A549 (cell line): ENCODE results near the gene HDAC10. TPM values are rescaled to one million over a fixed set of nuclear protein-coding genes. Genes with fewer than 3 reads are reported as not detected.

Experiments used
- ATAC-seq, 2 experiments: fragments of 200-7000 bp in 1 of 2; fragments of >200 bp in 1 of 2; cut with Nextera tagmentation in 1 of 2; cut with Tn5 transposase in 1 of 2; 3 replicates each; pipeline versions ENCODE4 v1.8.0 to v1.9.1; 2018 to 2020; ENCODE audit warnings: mild to moderate bottlenecking in 1 of 2, moderate library complexity in 1 of 2
- CTCF ChIA-PET: fragments of 300-600 bp; sonication (Branson Sonifier 250); formaldehyde crosslinking; extraction: SDS; loops from one replicate; lab custom pipeline; 2021; ENCODE audit warnings: antibody characterized with exemption, inconsistent platforms; lab: Yijun Ruan, JAX
- POLR2A ChIA-PET: fragments of 350-600 bp; formaldehyde crosslinking; extraction: SDS; loops from one replicate; lab custom pipeline; 2021; ENCODE audit warnings: antibody characterized with exemption, inconsistent platforms; lab: Yijun Ruan, JAX
- DNase-seq, 2 experiments: peaks; one replicate each; pipeline versions ENCODE4 v3.0.0 to v3.0.0-alpha.2; 2011 to 2016; ENCODE audit warnings: low read depth in 1 of 2, low spot score in 1 of 2
- FAIRE-seq: peaks from 2 replicates; lab custom pipeline; 2011; peaks lifted over from hg19 to GRCh38; lab: Jason Lieb, UNC
- H3K27ac ChIP-seq, 2 experiments: fragments of >200 bp; sonication (Bioruptor Twin); formaldehyde crosslinking; 3 replicates each; pipeline ENCODE4 v1.5.1; 2016 to 2017
- H3K4me1 ChIP-seq: fragments of >200 bp; sonication (Bioruptor Twin); formaldehyde crosslinking; 3 replicates; pipeline ENCODE4 v1.6.1; 2016
- H3K4me2 ChIP-seq: fragments of >200 bp; sonication (Bioruptor Twin); formaldehyde crosslinking; 3 replicates; pipeline ENCODE4 v1.6.1; 2016
- H3K4me3 ChIP-seq: fragments of >200 bp; sonication (Bioruptor Twin); formaldehyde crosslinking; 3 replicates; pipeline ENCODE4 v1.5.1; 2016
- H3K9me3 ChIP-seq: fragments of >200 bp; sonication (Bioruptor Twin); formaldehyde crosslinking; 3 replicates; pipeline ENCODE4 v1.6.1; 2016
- CBX2 ChIP-seq: fragments of 200-600 bp; sonication (generic); IDR thresholded peaks from 2 replicates; pipeline ENCODE4 v1.6.1; 2016; ENCODE audit warnings: low read depth, mild to moderate bottlenecking, borderline replicate concordance
- EHMT2 ChIP-seq: fragments of 200-600 bp; sonication (generic); IDR thresholded peaks from 2 replicates; pipeline ENCODE4 v1.6.1; 2016; ENCODE audit warnings: antibody characterized with exemption, low read depth, mild to moderate bottlenecking, moderate library complexity
- EP300 ChIP-seq, 2 experiments: fragments of >200 bp; sonication (Bioruptor Twin); formaldehyde crosslinking; IDR thresholded peaks; 2 replicates in 1 of 2; 3 replicates in 1 of 2; pipeline ENCODE4 v1.6.1; 2016 to 2017
- ESRRA ChIP-seq: fragments of 150-350 bp; IDR thresholded peaks from 2 replicates; pipeline ENCODE4 v1.6.1; 2014; ENCODE audit warnings: mild to moderate bottlenecking, low read length, borderline replicate concordance
- FOSL2 ChIP-seq, 2 experiments: fragments of 450-650 bp in 1 of 2; fragments of >200 bp in 1 of 2; sonication (Bioruptor Twin) in 1 of 2; formaldehyde crosslinking; IDR thresholded peaks; 2 replicates each; pipeline versions ENCODE4 v1.5.0 to v1.6.1; 2016 to 2020; ENCODE audit warnings: mild to moderate bottlenecking in 1 of 2, moderate library complexity in 1 of 2
- FOXS1 ChIP-seq: fragments of 250-450 bp; sonication (Bioruptor Pico); IDR thresholded peaks from 2 replicates; pipeline ENCODE4 v1.5.0; 2020; ENCODE audit warnings: mild to moderate bottlenecking, moderate library complexity
- GATA3 ChIP-seq: IDR thresholded peaks from 2 replicates; pipeline ENCODE4 v1.6.1; 2012; ENCODE audit warnings: borderline replicate concordance
- HDAC2 ChIP-seq: fragments of 200-600 bp; sonication (generic); IDR thresholded peaks from 2 replicates; pipeline ENCODE4 v1.6.1; 2016
- HEYL ChIP-seq: fragments of 250-450 bp; sonication (Bioruptor Pico); IDR thresholded peaks from 2 replicates; pipeline ENCODE4 v1.8.0; 2021; ENCODE audit warnings: mild to moderate bottlenecking, moderate library complexity
- HMGXB4 ChIP-seq: fragments of 250-450 bp; sonication (Bioruptor Pico); IDR thresholded peaks from 2 replicates; pipeline ENCODE4 v1.5.0; 2021; ENCODE audit warnings: mild to moderate bottlenecking, moderate library complexity, borderline replicate concordance
- HOXA7 ChIP-seq: fragments of 250-450 bp; sonication (Bioruptor Pico); IDR thresholded peaks from 2 replicates; pipeline ENCODE4 v1.5.0; 2020; ENCODE audit warnings: mild to moderate bottlenecking, moderate library complexity
- JUN ChIP-seq, 2 experiments: fragments of >200 bp; sonication (Bioruptor Twin); formaldehyde crosslinking; IDR thresholded peaks; 2 replicates in 1 of 2; 3 replicates in 1 of 2; pipeline ENCODE4 v1.6.1; 2016 to 2017
- KDM5A ChIP-seq: fragments of 200-600 bp; sonication (generic); IDR thresholded peaks from 2 replicates; pipeline ENCODE4 v1.6.1; 2016; ENCODE audit warnings: antibody characterized with exemption, mild to moderate bottlenecking
- MAX ChIP-seq: IDR thresholded peaks from 2 replicates; pipeline ENCODE4 v1.6.1; 2012
- MAZ ChIP-seq: fragments of 150-350 bp; IDR thresholded peaks from 2 replicates; pipeline ENCODE4 v1.6.1; 2014; ENCODE audit warnings: antibody characterized with exemption, low read depth, low read length, borderline replicate concordance
- NFE2L2 ChIP-seq: fragments of 150-350 bp; conservative IDR thresholded peaks from 2 replicates; pipeline ENCODE4 v1.6.1; 2014; ENCODE audit warnings: low read length
- NPAS2 ChIP-seq: fragments of 250-450 bp; sonication (Bioruptor Pico); IDR thresholded peaks from 2 replicates; pipeline ENCODE4 v1.8.0; 2022; ENCODE audit warnings: mild to moderate bottlenecking, moderate library complexity, borderline replicate concordance
- NR3C1 ChIP-seq: fragments of >200 bp; sonication (Bioruptor Twin); formaldehyde crosslinking; IDR thresholded peaks from 3 replicates; pipeline ENCODE4 v1.6.1; 2017
- RAD21 ChIP-seq, 2 experiments: fragments of >200 bp in 1 of 2; sonication (Bioruptor Twin) in 1 of 2; formaldehyde crosslinking in 1 of 2; IDR thresholded peaks in 1 of 2; conservative IDR thresholded peaks in 1 of 2; 2 replicates in 1 of 2; 3 replicates in 1 of 2; pipeline ENCODE4 v1.6.1; 2012 to 2018; ENCODE audit warnings: inconsistent platforms in 1 of 2
- RARB ChIP-seq: fragments of 250-450 bp; sonication (Bioruptor Pico); IDR thresholded peaks from 2 replicates; pipeline ENCODE4 v1.8.0; 2021; ENCODE audit warnings: mild to moderate bottlenecking, moderate library complexity
- RCOR1 ChIP-seq: fragments of 150-350 bp; IDR thresholded peaks from 2 replicates; pipeline ENCODE4 v1.6.1; 2014; ENCODE audit warnings: antibody characterized with exemption, low read length, low read depth
- ZSCAN20 ChIP-seq: fragments of 250-450 bp; sonication (Bioruptor Pico); IDR thresholded peaks from 2 replicates; pipeline ENCODE4 v1.8.0; 2022; ENCODE audit warnings: mild to moderate bottlenecking, moderate library complexity
- WGBS: methylation state at CpG from one replicate; pipeline ENCODE4 v1.1.6; 2017; ENCODE audit errors: missing lambda C conversion rate; 5-methylcytosine and 5-hydroxymethylcytosine counted together
- polyA plus RNA-seq, 4 experiments: library from polyadenylated mRNA; depleted of rRNA in 3 of 4; stranded (reverse); fragments of >200 nt; fragmentation: RNase III in 1 of 4; extraction: RNeasy Plus Mini Kit Qiagen cat#74134 plus additional on column Dnase treatment in 1 of 4; gene quantifications; 2 replicates in 3 of 4; 3 replicates in 1 of 4; pipeline ENCODE4 v1.2.3, GENCODE V29; 2011 to 2017
- TF ChIP-seq, protein P1 (sequence below): fragments of 250-450 bp; sonication (Bioruptor Pico); IDR thresholded peaks from 2 replicates; pipeline ENCODE4 v1.5.0; 2020; ENCODE audit warnings: low read depth, mild to moderate bottlenecking, moderate library complexity

HDAC10 gene
- polyA plus RNA-seq, 2 of the 4 experiments (the other 2 are of a cell fraction), result 2.4 to 12.0 TPM

DNA sequence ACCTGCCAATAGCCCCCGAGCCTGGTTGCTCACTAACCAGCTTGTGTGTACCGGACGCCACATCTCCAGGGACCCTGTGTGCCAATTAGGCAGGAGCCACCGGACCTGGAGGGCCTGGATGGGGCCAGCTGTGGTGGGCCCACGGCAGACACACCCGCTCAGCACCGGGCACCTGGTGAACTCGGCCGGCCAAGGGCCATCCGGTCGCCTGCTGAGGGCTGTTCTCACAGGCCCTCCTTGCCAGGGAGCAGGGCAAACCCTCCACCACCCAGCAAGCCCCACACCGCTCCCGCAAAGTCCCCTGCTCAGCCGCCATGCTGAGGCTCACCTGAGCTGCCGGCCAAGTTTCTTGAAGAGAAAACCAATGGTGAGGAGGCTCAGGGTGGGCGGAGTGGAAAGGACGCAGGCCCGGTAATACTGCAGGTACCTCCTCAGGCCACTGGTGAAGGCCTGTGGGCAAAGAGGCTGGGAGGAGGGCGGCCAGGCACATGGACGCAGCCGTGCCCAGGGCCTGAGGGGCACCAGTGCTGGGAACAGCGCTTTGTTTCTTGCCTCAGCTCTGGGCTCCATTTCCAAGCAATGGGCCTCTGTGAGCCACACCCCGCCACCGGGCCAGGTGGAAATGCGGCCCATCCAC is 23.4 kb downstream of the HDAC10 start:
- no peak for TF ChIP-seq EP300 (IDR thresholded peaks at IDR 0.05)
- no peak for TF ChIP-seq RARB (CRISPR knock-in tag)
- no peak for TF ChIP-seq CBX2
- TF ChIP-seq, all 56 proteins: peak for 0
- POLR2A ChIA-PET, result no interaction called here
- Histone ChIP-seq H3K4me3 (no peak overlapping the region), H3K4me2 (no peak overlapping the region), H3K4me1 (no peaks in the 10 kb centered on the region), H3K9me3 (no peaks in the 10 kb centered on the region), H3K27ac (no peak overlapping the region)
- DNase-seq (no peak), FAIRE-seq (no peak), ATAC-seq (no peak)
- WGBS, result 89% methylated on average over 15 of the region's 25 CpGs
- CTCF ChIA-PET, result interaction anchor here (1.0 to 2.7 kb wide), 3 partner anchors 10 to 79 kb away, joined by 3 to 10 read pairs (median 4); no protein-coding TSS in a partner anchor

- ChIA-PET POLR2A (no interaction called here), CTCF (interaction anchor here (1.0 to 2.7 kb wide), 3 partner anchors 11 to 63 kb away, joined by 3 to 10 read pairs (median 4); no protein-coding TSS in a partner anchor)
- H3K4me3 ChIP-seq, result no peak overlapping the region
- no peak for FAIRE-seq
- H3K4me2 ChIP-seq, result no peak overlapping the region
- WGBS, result 96% methylated on average over 4 of the region's 18 CpGs
- no peak overlapping the region for H3K27ac ChIP-seq
- H3K4me1 ChIP-seq, result no peaks in the 10 kb centered on the region
- DNase-seq, result no peak
- H3K9me3 ChIP-seq, result no peaks in the 10 kb centered on the region
- no peak for ATAC-seq
- TF ChIP-seq EHMT2 (no peak), HOXA7 (CRISPR knock-in tag) (no peak), JUN (IDR thresholded peaks at IDR 0.05) (no peak), KDM5A (no peak), RCOR1 (no peak), NPAS2 (CRISPR knock-in tag) (no peak), GATA3 (no peak), HEYL (CRISPR knock-in tag) (no peak), HDAC2 (no peak), NR3C1 (no peak), NFE2L2 (no peak), ESRRA (no peak), MAZ (no peak), RAD21 (conservative IDR thresholded peaks at IDR 0.05 in 1 of 2, IDR thresholded peaks at IDR 0.05 in 1 of 2) (no peak), ZSCAN20 (CRISPR knock-in tag) (no peak), HMGXB4 (no peak), MAX (no peak), FOSL2 (IDR thresholded peaks at IDR 0.05) (no peak), FOSL2 (CRISPR knock-in tag; IDR thresholded peaks at IDR 0.05) (no peak), FOXS1 (CRISPR knock-in tag) (no peak)
- TF ChIP-seq, protein P1, sequence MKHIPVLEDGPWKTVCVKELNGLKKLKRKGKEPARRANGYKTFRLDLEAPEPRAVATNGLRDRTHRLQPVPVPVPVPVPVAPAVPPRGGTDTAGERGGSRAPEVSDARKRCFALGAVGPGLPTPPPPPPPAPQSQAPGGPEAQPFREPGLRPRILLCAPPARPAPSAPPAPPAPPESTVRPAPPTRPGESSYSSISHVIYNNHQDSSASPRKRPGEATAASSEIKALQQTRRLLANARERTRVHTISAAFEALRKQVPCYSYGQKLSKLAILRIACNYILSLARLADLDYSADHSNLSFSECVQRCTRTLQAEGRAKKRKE (CRISPR knock-in tag), result no peak
Measured at GRCh38 chr22:50226875-50227165, 24.2 kb downstream of the HDAC10 start.
